GM10248 (cell line): ENCODE data around the gene ADGRF1.

Experiments used
- CTCF ChIA-PET: fragments of 300-600 bp; sonication (Branson Sonifier 250); formaldehyde crosslinking; extraction: SDS; loops from one replicate; lab custom pipeline; 2021; ENCODE audit warnings: antibody characterized with exemption; lab: Yijun Ruan, JAX
- POLR2A ChIA-PET: fragments of 350-650 bp; sonication (Branson Sonifier 250); formaldehyde crosslinking; extraction: SDS; loops from one replicate; lab custom pipeline; 2020; ENCODE audit warnings: antibody characterized with exemption; lab: Yijun Ruan, JAX
- DNase-seq: peaks from one replicate; pipeline ENCODE4 v3.0.0; 2012; ENCODE audit errors: extremely low spot score
- CTCF ChIP-seq: IDR thresholded peaks from 2 replicates; pipeline ENCODE4 v1.5.1; 2012; ENCODE audit warnings: mild to moderate bottlenecking, low read depth; ENCODE audit errors: extremely low read depth, missing control alignments, control extremely low read depth

Gene ADGRF1

DNA sequence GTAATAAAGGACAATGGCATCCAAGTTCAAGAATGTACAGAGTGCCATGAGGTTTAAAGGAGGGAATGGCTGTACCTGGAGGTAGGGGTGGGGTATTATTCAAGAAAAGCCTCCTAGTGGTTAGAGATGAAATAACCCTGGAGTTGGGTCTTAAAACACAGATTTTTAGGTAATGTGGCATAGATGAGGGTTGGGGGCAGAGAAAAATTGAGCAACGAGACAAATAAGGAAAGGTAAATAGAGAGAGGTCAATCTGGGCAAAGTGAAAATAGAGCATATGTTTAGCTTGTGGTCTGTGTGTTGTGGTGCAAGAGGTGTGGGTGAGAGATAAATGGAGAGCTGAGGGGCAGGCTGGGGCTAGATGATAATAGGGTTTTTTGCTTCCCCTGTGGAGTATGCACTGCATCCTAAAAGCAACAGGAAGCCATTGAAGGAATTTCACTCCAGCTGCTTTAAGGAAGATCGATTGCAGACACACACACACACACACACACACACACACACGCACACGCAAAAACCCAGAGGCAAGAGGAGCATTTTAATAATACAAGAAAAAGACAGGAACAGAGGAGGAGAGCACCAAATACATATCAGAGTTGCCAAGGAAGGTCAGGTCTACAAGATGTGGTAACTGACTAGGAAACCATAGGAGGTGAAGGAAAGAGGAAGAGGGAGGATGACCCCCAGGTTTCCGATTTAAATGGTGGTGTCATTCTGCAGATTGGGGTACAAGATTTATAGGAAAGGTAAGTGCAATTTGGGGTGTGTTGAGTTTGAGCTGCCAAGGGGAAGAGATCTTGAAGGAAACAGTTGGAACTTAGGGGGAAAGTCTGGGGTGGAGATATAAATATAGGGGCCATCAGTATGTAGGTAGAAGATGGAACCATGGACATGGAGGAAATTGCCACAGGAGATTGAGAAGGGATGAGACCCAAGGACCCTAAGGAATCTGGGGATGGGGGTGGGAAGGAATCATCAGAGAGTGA, 31.3 kb upstream of the ADGRF1 start:
- POLR2A ChIA-PET, result no interaction called here
- CTCF ChIA-PET, result interaction anchor here (1.2 to 1.5 kb wide), 3 partner anchors 11 to 43 kb away, joined by 4 read pairs; no protein-coding TSS in a partner anchor

GRCh38 chr6:47072667-47073066, 30.5 kb upstream of the ADGRF1 start:
- CTCF ChIA-PET, result interaction anchor here (1.2 to 1.5 kb wide), 3 partner anchors 11 to 44 kb away, joined by 4 read pairs; no protein-coding TSS in a partner anchor
- no peak for DNase-seq
- POLR2A ChIA-PET, result no interaction called here

More for the DNA sequence above, 31.3 kb upstream of the ADGRF1 start:
- TF ChIP-seq CTCF, result no peak
- DNase-seq, result no peak

GRCh38 chr6:47071681-47072080, 29.5 kb upstream of the ADGRF1 start:
- ChIA-PET CTCF (interaction anchor here (1.5 kb wide), 1 partner anchor 10 kb away, joined by 4 read pairs; no protein-coding TSS in a partner anchor), POLR2A (no interaction called here)
- DNase-seq, result no peak
- no peak for TF ChIP-seq CTCF

More at GRCh38 chr6:47072667-47073066, 30.5 kb upstream of the ADGRF1 start:
- no peak for TF ChIP-seq CTCF

DNA sequence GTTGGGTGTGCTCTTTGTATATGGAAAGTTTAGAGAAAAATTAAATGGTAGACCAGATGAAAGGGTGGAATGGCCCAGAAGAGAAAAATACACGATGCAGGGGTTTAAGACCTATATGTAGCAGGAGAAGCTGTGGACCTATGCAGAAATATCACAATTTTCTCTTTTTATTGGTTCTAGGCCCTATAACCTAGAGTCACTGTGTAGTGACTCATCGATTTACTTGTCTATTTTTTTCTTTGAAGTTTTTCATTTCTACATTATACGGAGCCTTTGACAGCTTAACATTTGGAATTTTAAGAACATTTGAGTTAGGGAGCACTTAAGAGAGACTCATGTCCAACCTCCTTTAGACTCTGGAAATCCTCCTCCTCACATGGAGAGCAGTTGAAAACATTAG, 28.3 kb upstream of the ADGRF1 start:
- ChIA-PET POLR2A (no interaction called here), CTCF (no interaction called here)
- TF ChIP-seq CTCF, result no peak
- DNase-seq, result no peak

DNA sequence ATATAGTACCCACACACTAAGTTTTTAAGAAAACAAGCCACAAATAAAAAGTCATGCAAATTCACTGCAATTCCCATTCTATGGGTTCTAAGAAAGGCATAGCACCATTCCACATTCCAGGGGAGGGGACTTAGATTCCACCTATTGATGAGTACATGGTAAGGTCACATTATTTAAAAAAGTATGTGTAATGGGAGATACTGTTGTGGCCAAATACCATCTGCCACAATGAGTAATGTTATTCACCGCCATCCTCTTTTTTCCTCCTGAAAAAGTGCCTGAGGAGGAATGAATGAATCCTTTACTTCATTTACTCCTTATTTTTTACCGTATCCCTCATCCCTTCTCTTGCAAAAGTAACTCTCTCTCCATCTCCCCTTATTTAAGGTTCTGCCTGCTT, 27.0 kb upstream of the ADGRF1 start:
- POLR2A ChIA-PET, result no interaction called here
- no peak for TF ChIP-seq CTCF
- CTCF ChIA-PET, result no interaction called here
- no peak for DNase-seq

DNA sequence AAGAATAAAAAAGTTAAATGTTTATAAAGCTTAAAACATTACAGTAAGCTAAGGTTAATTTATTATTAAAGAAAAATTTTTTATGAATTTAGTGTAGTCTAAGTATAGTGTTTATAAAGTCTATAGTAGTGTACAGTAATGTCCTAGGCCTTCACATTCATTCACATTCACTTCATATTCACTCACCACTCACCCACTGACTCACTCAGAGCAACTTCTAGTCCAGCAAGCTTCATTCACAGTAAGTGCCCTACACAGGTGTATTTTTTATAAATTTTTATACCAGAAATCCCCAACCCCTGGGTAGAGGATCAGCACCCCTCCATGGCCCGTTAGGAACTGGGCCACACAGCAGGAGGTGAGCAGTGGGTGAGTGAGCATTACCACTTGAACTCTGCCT, 24.3 kb upstream of the ADGRF1 start:
- DNase-seq, result no peak
- ChIA-PET POLR2A (no interaction called here), CTCF (interaction anchor here (1.3 to 1.4 kb wide), 3 partner anchors 10 to 30 kb away, joined by 3 to 4 read pairs (median 4); no protein-coding TSS in a partner anchor)
- TF ChIP-seq CTCF, result no peak
